GM12891 (cell line): ENCODE measurements around the gene CDH15.

Experiments used
- DNase-seq: peaks from one replicate; pipeline ENCODE4 v3.0.0; 2011; ENCODE audit warnings: low spot score; ENCODE audit not compliant: insufficient read length
- FAIRE-seq: peaks from 2 replicates; lab custom pipeline; 2011; peaks lifted over from hg19 to GRCh38; lab: Jason Lieb, UNC
- PAX5 ChIP-seq: IDR thresholded peaks from 2 replicates; pipeline ENCODE4 v1.6.1; 2011; ENCODE audit warnings: low read length, moderate library complexity, mild to moderate bottlenecking; ENCODE audit not compliant: insufficient read depth, severe bottlenecking
- POLR2A ChIP-seq: IDR thresholded peaks from 2 replicates; pipeline ENCODE4 v1.6.1; 2011; ENCODE audit warnings: low read depth, low read length, control low read depth
- POLR2AphosphoS5 ChIP-seq: IDR thresholded peaks from 2 replicates; pipeline ENCODE4 v1.6.1; 2011; ENCODE audit warnings: low read depth, low read length, control low read depth
- POU2F2 ChIP-seq: IDR thresholded peaks from 2 replicates; pipeline ENCODE4 v1.6.1; 2011; ENCODE audit warnings: low read depth, mild to moderate bottlenecking, control low read depth, low read length, moderate library complexity
- SPI1 ChIP-seq: IDR thresholded peaks from 2 replicates; pipeline ENCODE4 v1.6.1; 2011; ENCODE audit warnings: low read depth, low read length, control low read depth
- TAF1 ChIP-seq: IDR thresholded peaks from 2 replicates; pipeline ENCODE4 v1.6.1; 2011; ENCODE audit warnings: low read depth, low read length, control low read depth

CDH15 gene

DNA sequence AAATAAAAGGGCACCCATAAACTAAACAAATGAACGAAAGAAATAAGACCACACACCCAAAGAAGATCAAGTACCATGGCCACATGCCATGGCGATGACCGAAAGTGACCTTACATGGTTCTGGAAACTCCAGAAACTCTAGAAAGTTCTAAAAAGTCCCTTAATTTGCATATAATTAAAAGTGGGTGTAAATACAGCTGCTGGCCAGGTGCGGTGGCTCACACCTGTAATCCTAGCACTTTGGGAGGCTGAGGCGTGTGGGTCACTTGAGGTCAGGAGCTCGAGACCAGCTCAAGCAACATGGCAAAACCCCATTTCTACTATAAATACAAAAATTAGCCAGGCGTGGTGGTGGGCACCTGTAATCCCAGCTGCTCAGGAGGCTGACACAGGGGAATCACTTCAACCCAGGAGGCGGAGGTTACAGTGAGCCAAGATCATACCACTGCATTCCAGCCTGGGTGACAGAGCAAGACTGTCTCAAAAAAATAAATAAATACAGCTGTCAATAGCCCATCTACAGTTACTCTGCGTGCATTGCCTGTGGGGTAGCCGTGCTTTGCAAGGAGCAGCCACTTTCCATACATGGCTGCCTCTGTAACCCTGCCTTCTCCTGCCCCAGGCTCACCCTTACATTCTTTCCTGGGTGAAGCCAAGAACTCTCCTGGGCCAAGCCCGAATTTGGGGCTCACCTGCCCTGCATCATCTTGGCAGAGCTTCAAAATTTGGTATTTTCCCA lies 38.8 kb downstream of the CDH15 start:
- FAIRE-seq (no peak), DNase-seq (no peak)
- TF ChIP-seq PAX5 (no peak), TAF1 (no peak), SPI1 (no peak), POLR2A (no peak), POLR2AphosphoS5 (no peak), POU2F2 (no peak)

DNA sequence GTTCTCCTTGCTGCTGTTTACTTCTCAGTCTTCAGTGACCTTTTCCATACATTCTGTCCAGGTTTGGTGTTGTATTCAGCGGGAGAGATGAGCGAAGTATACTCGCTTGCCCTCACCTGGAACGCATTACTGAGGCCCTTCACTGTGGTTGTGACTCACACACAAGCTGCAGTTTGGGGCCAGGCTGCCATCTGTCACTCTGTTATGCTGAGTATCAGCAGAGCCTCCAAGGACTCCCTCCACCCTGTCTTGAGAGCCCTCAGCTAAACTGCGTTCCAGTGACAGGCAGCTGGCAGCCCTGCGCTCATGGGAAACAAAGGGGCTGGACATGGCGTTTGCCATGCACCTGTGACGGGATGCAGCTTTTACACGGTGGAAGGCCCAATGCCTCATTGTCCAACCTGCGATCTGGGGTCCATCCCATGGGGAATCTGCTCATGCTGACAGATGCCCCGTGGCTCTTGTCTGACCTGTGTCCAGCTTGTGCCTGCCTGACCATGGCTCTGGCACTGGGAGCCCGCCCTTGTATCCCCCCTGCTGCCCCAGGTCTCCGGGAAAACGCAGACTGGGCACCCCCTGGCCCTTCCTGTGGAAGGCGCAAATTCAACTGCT lies 39.5 kb downstream of the CDH15 start:
- FAIRE-seq: no peak
- TF ChIP-seq POU2F2 (no peak), TAF1 (no peak), POLR2A (no peak), POLR2AphosphoS5 (no peak), PAX5 (no peak), SPI1 (no peak)
- DNase-seq: no peak

DNA sequence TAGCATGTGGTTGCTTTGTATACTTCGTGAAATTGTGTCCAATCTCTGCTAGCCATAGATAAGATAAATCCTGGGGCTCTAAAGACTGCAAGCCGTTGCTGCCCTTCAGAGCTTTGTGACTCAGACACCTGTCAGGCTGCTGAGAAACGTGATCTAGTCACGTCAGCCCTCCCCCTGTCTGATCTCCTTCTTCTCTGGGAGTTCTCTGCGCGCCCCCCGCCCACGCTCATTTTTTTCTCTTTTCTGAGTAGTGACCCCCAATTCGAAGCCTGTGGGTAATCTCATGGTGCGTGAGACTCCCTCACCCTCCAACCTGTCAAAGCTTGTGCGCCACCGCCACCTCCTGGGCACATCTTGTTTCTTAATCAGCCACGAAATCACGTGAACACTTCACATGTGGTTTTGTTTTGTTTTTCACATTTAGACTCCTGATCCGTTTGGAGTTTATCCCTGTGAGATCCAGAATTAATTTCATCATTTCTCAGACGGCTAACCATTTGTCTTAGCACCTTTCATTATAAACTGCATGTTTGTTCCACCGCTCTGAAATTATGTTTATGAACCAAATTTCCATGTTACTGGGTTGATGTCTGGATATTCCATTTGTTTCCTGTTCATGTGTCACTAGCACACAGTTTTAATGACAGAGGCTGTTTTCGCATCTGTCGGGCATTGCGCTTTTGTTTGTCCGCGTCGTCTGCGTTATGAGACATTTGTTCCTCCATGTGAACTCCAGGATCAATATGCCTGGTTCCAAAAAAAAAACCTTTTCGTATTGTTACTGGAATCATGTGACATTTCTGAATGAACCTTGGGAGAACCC lies 45.0 kb downstream of the CDH15 start:
- DNase-seq: no peak
- peak; percentile 88 for FAIRE-seq
- TF ChIP-seq POLR2AphosphoS5: no peak
- TF ChIP-seq TAF1: no peak
- TF ChIP-seq POU2F2: no peak
- no peak for TF ChIP-seq SPI1
- no peak for TF ChIP-seq PAX5
- TF ChIP-seq POLR2A: no peak

GRCh38 chr16:89217138-89217387 lies 45.5 kb downstream of the CDH15 start:
- DNase-seq (no peak), FAIRE-seq (no peak)
- no peak for TF ChIP-seq POU2F2
- TF ChIP-seq SPI1: no peak
- no peak for TF ChIP-seq POLR2A

- DNase-seq: peak; percentile 96
Measured at GRCh38 chr16:89217388-89218191, 46.0 kb downstream of the CDH15 start, which contains the start of gene ZNF778. ZNF778 (plus strand) TSS chr16:89217703; CDS start chr16:89221128, 3,425 bp downstream.

DNA sequence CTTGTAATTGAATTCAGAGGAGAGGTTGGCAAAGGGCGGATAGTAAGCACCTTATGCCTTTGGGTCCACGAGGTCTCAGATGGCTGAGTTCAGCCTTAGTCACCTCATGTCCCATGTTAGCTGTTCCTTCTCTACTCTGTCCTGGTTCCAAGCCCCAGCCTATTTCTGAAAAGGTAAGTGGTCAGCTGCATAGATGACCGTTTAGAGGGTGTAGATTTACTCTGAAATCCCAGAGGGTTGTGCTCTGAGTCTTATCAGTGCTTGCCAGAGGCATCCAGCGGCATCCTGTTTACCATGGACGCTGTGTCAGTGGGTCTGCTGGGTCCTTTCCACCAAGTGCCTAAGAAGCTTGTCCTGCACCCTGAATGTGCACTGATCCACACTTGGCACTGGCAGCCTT lies 47.8 kb downstream of the CDH15 start:
- TF ChIP-seq PAX5 (no peak), POLR2AphosphoS5 (no peak), POLR2A (no peak), POU2F2 (no peak), TAF1 (no peak), SPI1 (no peak)
- DNase-seq (no peak), FAIRE-seq (no peak)

More at GRCh38 chr16:89217388-89218191, 46.0 kb downstream of the CDH15 start, which contains the start of gene ZNF778:
- peak; percentile 94 for FAIRE-seq
- TF ChIP-seq POLR2AphosphoS5 (peak; percentile 76), SPI1 (no peak), POU2F2 (peak; percentile 43; the same call in 1 of the 2 replicates), POLR2A (peak; percentile 76), TAF1 (peak; percentile 77; the same call in 1 of the 2 replicates)

- DNase-seq (no peak), FAIRE-seq (no peak)
- TF ChIP-seq SPI1: no peak
- no peak for TF ChIP-seq TAF1
- no peak for TF ChIP-seq POLR2A
- no peak for TF ChIP-seq POLR2AphosphoS5
- no peak for TF ChIP-seq PAX5
- no peak for TF ChIP-seq POU2F2
Measured at GRCh38 chr16:89221604-89222003, 50.1 kb downstream of the CDH15 start.

GRCh38 chr16:89222931-89223330 lies 51.4 kb downstream of the CDH15 start:
- FAIRE-seq: no peak
- TF ChIP-seq POU2F2 (no peak), POLR2A (no peak), TAF1 (no peak), PAX5 (no peak), SPI1 (no peak)

More at GRCh38 chr16:89222931-89223330, 51.4 kb downstream of the CDH15 start:
- no peak for DNase-seq
